ENCODE data around the gene SLC16A8.

Gene SLC16A8

GRCh38 chr22:38097557-38098409, 13.8 kb upstream of the SLC16A8 start:
- Histone ChIP-seq H3K4me3 (ENCODE audit: low read depth, low read length) (peak overlapping the region; percentile 65), H3K36me3 (ENCODE audit: control insufficient read depth, insufficient read depth, low read length) (no peaks in the 10 kb centered on the region), H3K9me3 (ENCODE audit: control insufficient read depth, insufficient read depth, low read length) (no peaks in the 10 kb centered on the region), H3K27me3 (ENCODE audit: control insufficient read depth, insufficient read depth, low read length) (no peaks in the 10 kb centered on the region), H3K9ac (ENCODE audit: low read depth, low read length) (no peak overlapping the region), H3K4me1 (ENCODE audit: control insufficient read depth, insufficient read depth, low read length) (peaks cover 2% of the 10 kb centered on the region)

- Histone ChIP-seq H3K4me1 (ENCODE audit: control insufficient read depth, insufficient read depth, low read length) (peaks cover 2% of the 10 kb centered on the region), H3K9ac (ENCODE audit: low read depth, low read length) (no peak overlapping the region), H3K9me3 (ENCODE audit: control insufficient read depth, insufficient read depth, low read length) (no peaks in the 10 kb centered on the region), H3K27me3 (ENCODE audit: control insufficient read depth, insufficient read depth, low read length) (no peaks in the 10 kb centered on the region), H3K36me3 (ENCODE audit: control insufficient read depth, insufficient read depth, low read length) (peaks cover 2% of the 10 kb centered on the region), H3K4me3 (ENCODE audit: low read depth, low read length) (peak overlapping the region; percentile 65)
Observed at GRCh38 chr22:38097058-38097457, 13.1 kb upstream of the SLC16A8 start.

GRCh38 chr22:38089474-38089851, 5.5 kb upstream of the SLC16A8 start:
- Histone ChIP-seq H3K4me1 (ENCODE audit: control insufficient read depth, insufficient read depth, low read length) (peaks cover 3% of the 10 kb centered on the region), H3K27me3 (ENCODE audit: control insufficient read depth, insufficient read depth, low read length) (peaks cover 2% of the 10 kb centered on the region), H3K4me3 (ENCODE audit: low read depth, low read length) (peak overlapping the region; percentile 46), H3K9ac (ENCODE audit: low read depth, low read length) (no peak overlapping the region), H3K9me3 (ENCODE audit: control insufficient read depth, insufficient read depth, low read length) (no peaks in the 10 kb centered on the region), H3K36me3 (ENCODE audit: control insufficient read depth, insufficient read depth, low read length) (peaks cover 6% of the 10 kb centered on the region)

- Histone ChIP-seq H3K9ac (ENCODE audit: low read depth, low read length) (no peak overlapping the region), H3K4me1 (ENCODE audit: control insufficient read depth, insufficient read depth, low read length) (peaks cover 3% of the 10 kb centered on the region), H3K36me3 (ENCODE audit: control insufficient read depth, insufficient read depth, low read length) (peaks cover 6% of the 10 kb centered on the region), H3K9me3 (ENCODE audit: control insufficient read depth, insufficient read depth, low read length) (no peaks in the 10 kb centered on the region), H3K27me3 (ENCODE audit: control insufficient read depth, insufficient read depth, low read length) (peaks cover 2% of the 10 kb centered on the region), H3K4me3 (ENCODE audit: low read depth, low read length) (no peak overlapping the region)
Observed at GRCh38 chr22:38088629-38089473, 4.9 kb upstream of the SLC16A8 start.

- H3K9me3 ChIP-seq (ENCODE audit: control insufficient read depth, insufficient read depth, low read length), result no peaks in the 10 kb centered on the region
- peaks cover 2% of the 10 kb centered on the region for H3K27me3 ChIP-seq (ENCODE audit: control insufficient read depth, insufficient read depth, low read length)
- no peak overlapping the region for H3K4me3 ChIP-seq (ENCODE audit: low read depth, low read length)
- H3K9ac ChIP-seq (ENCODE audit: low read depth, low read length), result no peak overlapping the region
- peaks cover 3% of the 10 kb centered on the region for H3K4me1 ChIP-seq (ENCODE audit: control insufficient read depth, insufficient read depth, low read length)
- peaks cover 6% of the 10 kb centered on the region for H3K36me3 ChIP-seq (ENCODE audit: control insufficient read depth, insufficient read depth, low read length)
Observed at GRCh38 chr22:38087855-38088254, 3.9 kb upstream of the SLC16A8 start.

- Histone ChIP-seq H3K36me3 (ENCODE audit: control insufficient read depth, insufficient read depth, low read length) (peaks cover 4% of the 10 kb centered on the region), H3K9me3 (ENCODE audit: control insufficient read depth, insufficient read depth, low read length) (no peaks in the 10 kb centered on the region), H3K4me3 (ENCODE audit: low read depth, low read length) (no peak overlapping the region), H3K4me1 (ENCODE audit: control insufficient read depth, insufficient read depth, low read length) (peaks cover 3% of the 10 kb centered on the region), H3K27me3 (ENCODE audit: control insufficient read depth, insufficient read depth, low read length) (peaks cover 4% of the 10 kb centered on the region), H3K9ac (ENCODE audit: low read depth, low read length) (no peak overlapping the region)
Observed at GRCh38 chr22:38086942-38087341, 3.0 kb upstream of the SLC16A8 start.

GRCh38 chr22:38086001-38086845, 2.2 kb upstream of the SLC16A8 start:
- H3K9me3 ChIP-seq (ENCODE audit: control insufficient read depth, insufficient read depth, low read length), result no peaks in the 10 kb centered on the region
- H3K27me3 ChIP-seq (ENCODE audit: control insufficient read depth, insufficient read depth, low read length), result peaks cover 7% of the 10 kb centered on the region
- H3K4me1 ChIP-seq (ENCODE audit: control insufficient read depth, insufficient read depth, low read length), result peaks cover 3% of the 10 kb centered on the region
- peaks cover 4% of the 10 kb centered on the region for H3K36me3 ChIP-seq (ENCODE audit: control insufficient read depth, insufficient read depth, low read length)
- H3K4me3 ChIP-seq (ENCODE audit: low read depth, low read length), result no peak overlapping the region
- H3K9ac ChIP-seq (ENCODE audit: low read depth, low read length), result no peak overlapping the region

DNA sequence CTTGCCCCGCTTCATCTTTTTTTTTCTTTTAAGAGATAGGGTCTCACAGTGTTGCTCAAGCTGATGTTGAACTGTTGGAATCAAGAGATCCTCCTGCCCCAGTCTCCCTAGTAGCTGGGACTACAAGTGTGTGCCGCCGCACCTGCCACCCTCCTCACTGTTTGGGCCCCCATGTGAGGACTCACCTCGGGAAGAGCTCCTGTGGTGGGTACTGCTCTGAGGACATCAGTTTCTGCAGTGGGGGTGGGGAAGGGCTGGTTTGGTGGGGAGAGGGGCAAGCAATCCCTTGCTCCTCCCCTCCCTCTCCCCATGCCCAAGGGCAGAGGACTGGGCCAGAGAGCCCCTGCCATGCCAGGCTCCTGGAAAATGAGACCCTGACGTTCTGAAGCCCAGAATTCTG, 1.5 kb upstream of the SLC16A8 start:
- H3K4me1 ChIP-seq (ENCODE audit: control insufficient read depth, insufficient read depth, low read length), result peaks cover 3% of the 10 kb centered on the region
- H3K4me3 ChIP-seq (ENCODE audit: low read depth, low read length), result no peak overlapping the region

GRCh38 chr22:38085056-38085455, 1.1 kb upstream of the SLC16A8 start:
- Histone ChIP-seq H3K4me1 (ENCODE audit: control insufficient read depth, insufficient read depth, low read length) (peaks cover 3% of the 10 kb centered on the region), H3K9me3 (ENCODE audit: control insufficient read depth, insufficient read depth, low read length) (no peaks in the 10 kb centered on the region), H3K4me3 (ENCODE audit: low read depth, low read length) (no peak overlapping the region), H3K27me3 (ENCODE audit: control insufficient read depth, insufficient read depth, low read length) (peaks cover 12% of the 10 kb centered on the region), H3K9ac (ENCODE audit: low read depth, low read length) (no peak overlapping the region), H3K36me3 (ENCODE audit: control insufficient read depth, insufficient read depth, low read length) (peaks cover 7% of the 10 kb centered on the region)

More for the DNA sequence above, 1.5 kb upstream of the SLC16A8 start:
- H3K36me3 ChIP-seq (ENCODE audit: control insufficient read depth, insufficient read depth, low read length), result peaks cover 6% of the 10 kb centered on the region
- H3K9me3 ChIP-seq (ENCODE audit: control insufficient read depth, insufficient read depth, low read length), result no peaks in the 10 kb centered on the region
- H3K9ac ChIP-seq (ENCODE audit: low read depth, low read length), result no peak overlapping the region
- peaks cover 8% of the 10 kb centered on the region for H3K27me3 ChIP-seq (ENCODE audit: control insufficient read depth, insufficient read depth, low read length)

- H3K9ac ChIP-seq (ENCODE audit: low read depth, low read length), result no peak overlapping the region
- H3K27me3 ChIP-seq (ENCODE audit: control insufficient read depth, insufficient read depth, low read length), result peaks cover 13% of the 10 kb centered on the region
- no peak overlapping the region for H3K4me3 ChIP-seq (ENCODE audit: low read depth, low read length)
Observed at GRCh38 chr22:38082986-38083710, 836 bp downstream of the SLC16A8 start.

More at GRCh38 chr22:38082986-38083710, 836 bp downstream of the SLC16A8 start:
- Histone ChIP-seq H3K36me3 (ENCODE audit: control insufficient read depth, insufficient read depth, low read length) (peaks cover 7% of the 10 kb centered on the region), H3K4me1 (ENCODE audit: control insufficient read depth, insufficient read depth, low read length) (peaks cover under 1% of the 10 kb centered on the region), H3K9me3 (ENCODE audit: control insufficient read depth, insufficient read depth, low read length) (no peaks in the 10 kb centered on the region)

Measured in iPS-15b (cell line).